MM.1S (cell line): ENCODE data around the gene AGGF1.

ENCODE experiments used
- DNase-seq: peaks from one replicate; pipeline ENCODE4 v3.0.0-alpha.2; 2015
- H2AFZ ChIP-seq: fragments of 300-600 bp; sonication (generic); 2 replicates; pipeline ENCODE4 v1.6.0; 2016; ENCODE audit warnings: antibody characterized with exemption, low read length
- H3F3A ChIP-seq: fragments of 300-600 bp; sonication (generic); 2 replicates; pipeline ENCODE4 v1.6.1; 2016; ENCODE audit warnings: mild to moderate bottlenecking, antibody characterized with exemption, low read length, moderate library complexity, mixed read lengths; ENCODE audit not compliant: insufficient read depth
- H3K27ac ChIP-seq: fragments of 300-600 bp; sonication (generic); 2 replicates; pipeline ENCODE4 v1.5.1; 2016; ENCODE audit warnings: mild to moderate bottlenecking, low read length
- H3K27me3 ChIP-seq: fragments of 300-600 bp; sonication (generic); replicated peaks from 2 replicates; pipeline ENCODE4 v1.6.0; 2016; ENCODE audit warnings: low read length; ENCODE audit not compliant: insufficient read depth
- H3K36me3 ChIP-seq: fragments of 300-600 bp; sonication (generic); replicated peaks from 2 replicates; pipeline ENCODE4 v1.6.1; 2016; ENCODE audit warnings: mild to moderate bottlenecking, low read length, mixed read lengths; ENCODE audit not compliant: insufficient read depth
- H3K4me1 ChIP-seq: fragments of 300-600 bp; sonication (generic); 2 replicates; pipeline ENCODE4 v1.6.1; 2016; ENCODE audit warnings: low read length, mixed read lengths
- H3K4me2 ChIP-seq: fragments of 300-600 bp; sonication (generic); 2 replicates; pipeline ENCODE4 v1.6.0; 2016; ENCODE audit warnings: low read depth, low read length
- H3K4me3 ChIP-seq: fragments of 300-600 bp; sonication (generic); 2 replicates; pipeline ENCODE4 v1.5.1; 2016; ENCODE audit warnings: low read length, mixed read lengths
- H3K79me2 ChIP-seq: fragments of 300-600 bp; sonication (generic); 2 replicates; pipeline ENCODE4 v1.6.1; 2016; ENCODE audit warnings: mixed run types, low read length, mixed read lengths
- H3K9ac ChIP-seq: fragments of 300-600 bp; sonication (generic); 2 replicates; pipeline ENCODE4 v1.6.1; 2016; ENCODE audit warnings: low read length, mixed read lengths
- H3K9me2 ChIP-seq: fragments of 300-600 bp; sonication (generic); replicated peaks from 2 replicates; pipeline ENCODE4 v1.6.1; 2016; ENCODE audit warnings: mild to moderate bottlenecking, low read length, mixed read lengths; ENCODE audit not compliant: insufficient read depth
- H3K9me3 ChIP-seq: fragments of 300-600 bp; sonication (generic); replicated peaks from 2 replicates; pipeline ENCODE4 v1.6.1; 2016; ENCODE audit warnings: mild to moderate bottlenecking, low read length, mixed read lengths; ENCODE audit not compliant: insufficient read depth
- H4K20me1 ChIP-seq: fragments of 300-600 bp; sonication (generic); 2 replicates; pipeline ENCODE4 v1.6.1; 2016; ENCODE audit warnings: mild to moderate bottlenecking, low read length, moderate library complexity, mixed read lengths; ENCODE audit not compliant: insufficient read depth
- EZH2 ChIP-seq: fragments of 300-600 bp; sonication (generic); optimal IDR thresholded peaks from 2 replicates; pipeline ENCODE3; 2017; ENCODE audit warnings: low read depth, mild to moderate bottlenecking, antibody characterized with exemption, low read length, mixed read lengths
- EZH2phosphoT487 ChIP-seq: fragments of 300-600 bp; sonication (generic); IDR thresholded peaks from 2 replicates; pipeline ENCODE4 v1.6.1; 2018; ENCODE audit warnings: antibody characterized with exemption, low read length
- TF ChIP-seq, protein P1 (sequence below): fragments of 300-600 bp; sonication (generic); IDR thresholded peaks from 2 replicates; pipeline ENCODE4 v1.5.1; 2016; ENCODE audit warnings: antibody characterized with exemption, low read length, mixed read lengths

AGGF1 gene

DNA sequence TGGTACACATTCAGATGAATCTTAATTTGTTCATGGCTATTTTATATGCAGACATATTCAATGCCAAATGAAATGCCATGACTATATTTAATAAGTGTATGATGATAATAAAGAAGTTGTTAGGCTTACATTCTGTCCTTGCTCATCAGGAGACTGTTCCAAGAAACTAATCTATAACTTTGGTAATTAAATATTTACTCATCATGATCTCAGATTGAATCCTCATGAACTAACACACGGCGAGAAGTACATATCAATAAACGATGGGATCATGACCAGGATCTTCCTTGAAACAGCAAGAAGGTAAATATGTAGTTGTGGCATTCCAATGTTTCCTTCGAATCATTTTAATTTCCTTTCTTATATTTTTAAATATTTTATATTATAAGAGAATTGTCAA lies 12.5 kb upstream of the AGGF1 start:
- TF ChIP-seq, protein P1, sequence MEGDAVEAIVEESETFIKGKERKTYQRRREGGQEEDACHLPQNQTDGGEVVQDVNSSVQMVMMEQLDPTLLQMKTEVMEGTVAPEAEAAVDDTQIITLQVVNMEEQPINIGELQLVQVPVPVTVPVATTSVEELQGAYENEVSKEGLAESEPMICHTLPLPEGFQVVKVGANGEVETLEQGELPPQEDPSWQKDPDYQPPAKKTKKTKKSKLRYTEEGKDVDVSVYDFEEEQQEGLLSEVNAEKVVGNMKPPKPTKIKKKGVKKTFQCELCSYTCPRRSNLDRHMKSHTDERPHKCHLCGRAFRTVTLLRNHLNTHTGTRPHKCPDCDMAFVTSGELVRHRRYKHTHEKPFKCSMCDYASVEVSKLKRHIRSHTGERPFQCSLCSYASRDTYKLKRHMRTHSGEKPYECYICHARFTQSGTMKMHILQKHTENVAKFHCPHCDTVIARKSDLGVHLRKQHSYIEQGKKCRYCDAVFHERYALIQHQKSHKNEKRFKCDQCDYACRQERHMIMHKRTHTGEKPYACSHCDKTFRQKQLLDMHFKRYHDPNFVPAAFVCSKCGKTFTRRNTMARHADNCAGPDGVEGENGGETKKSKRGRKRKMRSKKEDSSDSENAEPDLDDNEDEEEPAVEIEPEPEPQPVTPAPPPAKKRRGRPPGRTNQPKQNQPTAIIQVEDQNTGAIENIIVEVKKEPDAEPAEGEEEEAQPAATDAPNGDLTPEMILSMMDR, result no peak
- no peak for TF ChIP-seq EZH2
- TF ChIP-seq EZH2phosphoT487, result no peak
- no peak for DNase-seq

DNA sequence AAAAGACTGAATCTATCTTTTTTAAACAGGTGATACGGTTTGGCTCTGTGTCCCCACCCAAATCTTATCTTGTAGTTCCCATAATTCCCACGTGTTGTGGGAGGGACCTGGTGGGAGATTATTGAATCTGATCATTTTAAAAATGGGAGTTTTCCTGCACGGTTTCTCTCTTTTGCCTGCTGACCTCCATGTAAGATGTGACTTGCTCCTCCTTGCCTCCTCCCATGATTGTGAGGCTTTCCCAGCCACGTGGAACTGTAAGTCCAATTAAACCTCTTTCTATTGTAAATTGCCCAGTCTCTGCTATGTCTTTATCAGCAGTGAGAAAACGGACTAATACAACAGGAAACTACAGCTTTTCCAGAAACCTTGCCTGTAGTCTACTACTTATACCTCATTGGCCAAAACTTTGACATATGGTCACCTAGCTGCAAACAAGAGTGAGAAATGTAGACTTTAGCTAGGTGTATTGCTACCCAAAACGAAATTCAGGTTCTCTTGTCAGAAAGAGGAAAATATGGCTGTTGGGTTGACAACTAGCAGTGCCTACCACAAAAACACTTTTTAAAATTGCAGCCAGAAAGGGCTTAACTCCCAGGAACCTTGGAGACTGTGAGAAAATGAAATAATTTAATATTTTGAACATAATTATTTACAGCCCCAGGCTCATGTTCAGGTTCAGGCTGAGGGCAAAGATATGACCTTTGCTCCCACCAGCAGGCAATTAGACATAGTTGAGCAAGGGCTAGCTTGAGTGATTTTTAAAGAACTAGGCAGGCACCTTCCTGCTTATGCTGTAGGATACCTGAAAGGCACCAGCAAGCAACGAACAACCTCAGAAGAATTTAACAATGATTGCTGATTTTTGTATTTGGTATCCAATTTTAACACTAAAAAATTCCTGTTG lies 7.4 kb upstream of the AGGF1 start:
- no peaks in the 10 kb centered on the region for H3K27me3 ChIP-seq
- H3K4me1 ChIP-seq, result no peaks in the 10 kb centered on the region
- H3K9ac ChIP-seq, result no peak overlapping the region
- no peak overlapping the region for H3K4me3 ChIP-seq
- H3K9me2 ChIP-seq, result no peaks in the 10 kb centered on the region
- H3K36me3 ChIP-seq, result no peaks in the 10 kb centered on the region
- H3K27ac ChIP-seq, result no peak overlapping the region
- no peaks in the 10 kb centered on the region for H4K20me1 ChIP-seq
- H2AFZ ChIP-seq, result no peak overlapping the region
- no peak for DNase-seq
- TF ChIP-seq EZH2phosphoT487, result no peak
- TF ChIP-seq, protein P1, result no peak
- no peak overlapping the region for H3K4me2 ChIP-seq
- no peaks in the 10 kb centered on the region for H3K9me3 ChIP-seq
- no peaks in the 10 kb centered on the region for H3K79me2 ChIP-seq
- no peaks in the 10 kb centered on the region for H3F3A ChIP-seq

More for the DNA sequence above, 12.5 kb upstream of the AGGF1 start:
- Histone ChIP-seq H3K79me2 (no peaks in the 10 kb centered on the region), H2AFZ (no peak overlapping the region), H3K4me2 (no peak overlapping the region), H3F3A (no peaks in the 10 kb centered on the region), H3K9me2 (no peaks in the 10 kb centered on the region), H3K4me3 (no peak overlapping the region), H3K4me1 (no peaks in the 10 kb centered on the region), H3K9ac (no peak overlapping the region), H3K36me3 (no peaks in the 10 kb centered on the region), H3K27ac (no peak overlapping the region), H3K27me3 (no peaks in the 10 kb centered on the region), H4K20me1 (no peaks in the 10 kb centered on the region), H3K9me3 (no peaks in the 10 kb centered on the region)

DNA sequence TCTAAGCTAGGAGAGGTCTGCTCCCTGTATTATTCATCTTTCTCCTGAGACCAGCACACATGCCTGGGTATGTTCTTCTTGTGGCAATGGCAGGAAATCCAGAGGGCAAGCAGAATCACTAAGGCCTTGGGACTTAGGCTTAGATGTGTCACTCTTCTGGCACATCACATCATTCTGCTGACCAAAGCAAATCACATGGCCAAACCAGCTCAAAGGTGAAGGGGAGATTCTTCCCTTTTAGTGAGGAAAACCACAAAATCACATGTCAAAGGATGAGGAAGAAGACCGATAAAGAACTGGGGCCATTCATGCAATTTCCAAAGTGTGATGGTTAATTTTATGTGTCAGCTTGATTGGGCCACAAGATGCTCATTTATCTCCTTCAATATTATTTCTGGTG lies 5.7 kb upstream of the AGGF1 start:
- H3K9me2 ChIP-seq, result no peaks in the 10 kb centered on the region

More for the DNA sequence above, 5.7 kb upstream of the AGGF1 start:
- no peak overlapping the region for H2AFZ ChIP-seq
- H3K4me2 ChIP-seq, result no peak overlapping the region
- no peak overlapping the region for H3K9ac ChIP-seq
- H4K20me1 ChIP-seq, result no peaks in the 10 kb centered on the region
- H3K27ac ChIP-seq, result no peak overlapping the region
- H3K4me3 ChIP-seq, result no peak overlapping the region
- no peaks in the 10 kb centered on the region for H3K36me3 ChIP-seq
- no peaks in the 10 kb centered on the region for H3F3A ChIP-seq
- H3K27me3 ChIP-seq, result no peaks in the 10 kb centered on the region
- H3K4me1 ChIP-seq, result no peaks in the 10 kb centered on the region
- no peak for TF ChIP-seq EZH2phosphoT487
- no peaks in the 10 kb centered on the region for H3K79me2 ChIP-seq
- no peaks in the 10 kb centered on the region for H3K9me3 ChIP-seq
- no peak for DNase-seq
